Small intestine (tissue), 7 donors: ENCODE measurements around the gene RRM2. TPM values are rescaled to one million over a fixed set of nuclear protein-coding genes. Genes with fewer than 3 reads are reported as not detected.

Experiments
- DNase-seq, 2 donors: peaks; one replicate each; pipeline versions ENCODE4 v3.0.0 to v3.0.0-alpha.2; 2013
- FAIRE-seq: peaks from 2 replicates; lab custom pipeline; 2012; peaks lifted over from hg19 to GRCh38; lab: Jason Lieb, UNC
- H3K27ac ChIP-seq, 3 donors: one replicate each; pipeline ENCODE4 v1.5.1; 2013; ENCODE audit warnings: low read length in 2 of 3, mild to moderate bottlenecking in 2 of 3, control low read depth in 1 of 3, inconsistent platforms in 1 of 3, low read depth in 1 of 3, moderate library complexity in 1 of 3
- H3K27me3 ChIP-seq, 3 donors: one replicate each; pipeline ENCODE4 v1.6.1; 2013; ENCODE audit warnings: low read length in 3 of 3, inconsistent platforms in 1 of 3; ENCODE audit not compliant: control insufficient read depth in 3 of 3, insufficient read depth in 3 of 3
- H3K36me3 ChIP-seq, 3 donors: one replicate each; pipeline ENCODE4 v1.6.1; 2013; ENCODE audit warnings: low read length in 3 of 3, inconsistent platforms in 1 of 3, low read depth in 1 of 3, mild to moderate bottlenecking in 1 of 3, moderate library complexity in 1 of 3; ENCODE audit not compliant: control insufficient read depth in 3 of 3, insufficient read depth in 2 of 3
- H3K4me1 ChIP-seq, 3 donors: one replicate each; pipeline ENCODE4 v1.6.1; 2013; ENCODE audit warnings: low read length in 2 of 3, inconsistent platforms in 1 of 3, low read depth in 1 of 3, mild to moderate bottlenecking in 1 of 3, moderate library complexity in 1 of 3; ENCODE audit not compliant: control insufficient read depth in 3 of 3, insufficient read depth in 2 of 3
- H3K4me3 ChIP-seq, 3 donors: one replicate each; pipeline ENCODE4 v1.5.1; 2013; ENCODE audit warnings: low read length in 3 of 3, control low read depth in 1 of 3, inconsistent platforms in 1 of 3, low read depth in 1 of 3, mild to moderate bottlenecking in 1 of 3, moderate library complexity in 1 of 3
- H3K9me3 ChIP-seq, 2 donors: one replicate each; pipeline ENCODE4 v1.6.1; 2013; ENCODE audit warnings: low read depth in 1 of 2, low read length in 1 of 2; ENCODE audit not compliant: control insufficient read depth in 2 of 2, insufficient read depth in 1 of 2
- WGBS, 3 donors: extraction: QIAGEN DNeasy Blood & Tissue Kit; methylation state at CpG; one replicate each; pipeline ENCODE4 v1.1.7; 2013; 5-methylcytosine and 5-hydroxymethylcytosine counted together
- polyA plus RNA-seq, 4 donors: library from polyadenylated mRNA; stranded (reverse) in 3 of 4; unstranded in 1 of 4; fragments of 200-250 nt in 3 of 4; fragments of 120-200 nt in 1 of 4; gene quantifications; one replicate each; pipeline versions ENCODE4 v1.2.1 to v1.2.3, GENCODE V29; 2013
- donor health status: healthy with polysubstance abuse.
- donor health status: control.
- donor health status: control.
- donor health status: Bipolar disorder and iron deficiency.
- donor health status: healthy.

Gene RRM2
- polyA plus RNA-seq, 4 donors, result 5.4 to 62.9 (median 19.9) TPM

DNA sequence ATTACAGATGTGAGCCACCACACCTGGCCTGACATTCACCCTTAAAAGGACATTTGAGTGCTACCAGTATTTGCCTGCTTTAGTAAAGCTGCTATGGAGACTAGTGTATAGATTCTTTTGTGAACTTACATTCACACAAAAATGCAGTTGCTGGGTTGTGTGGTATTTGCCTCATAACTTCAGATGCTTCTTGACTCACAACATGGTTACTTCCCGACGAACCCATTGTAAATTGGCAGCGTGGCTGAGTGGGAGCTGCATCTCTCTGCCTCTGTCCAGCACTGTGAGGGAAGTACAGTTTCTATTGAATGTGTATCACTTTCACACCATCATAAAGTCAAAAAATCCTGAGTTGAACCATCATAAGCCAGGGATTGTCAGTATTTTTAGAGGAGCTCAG, 56.9 kb downstream of the RRM2 start:
- H3K27ac ChIP-seq, result no peak overlapping the region
- H3K4me3 ChIP-seq, result no peak overlapping the region
- FAIRE-seq, result no peak
- H3K9me3 ChIP-seq, result peaks cover 0 to 7% of the 10 kb centered on the region in 2 donors
- H3K27me3 ChIP-seq, result no peaks in the 10 kb centered on the region
- no peaks in the 10 kb centered on the region for H3K4me1 ChIP-seq
- 89 to 96% (median 95%) methylated on average over 3 of the region's 3 CpGs for WGBS, 3 donors
- no peak for DNase-seq
- peaks cover 0 to 2% (median 0%) of the 10 kb centered on the region in 3 donors for H3K36me3 ChIP-seq

DNA sequence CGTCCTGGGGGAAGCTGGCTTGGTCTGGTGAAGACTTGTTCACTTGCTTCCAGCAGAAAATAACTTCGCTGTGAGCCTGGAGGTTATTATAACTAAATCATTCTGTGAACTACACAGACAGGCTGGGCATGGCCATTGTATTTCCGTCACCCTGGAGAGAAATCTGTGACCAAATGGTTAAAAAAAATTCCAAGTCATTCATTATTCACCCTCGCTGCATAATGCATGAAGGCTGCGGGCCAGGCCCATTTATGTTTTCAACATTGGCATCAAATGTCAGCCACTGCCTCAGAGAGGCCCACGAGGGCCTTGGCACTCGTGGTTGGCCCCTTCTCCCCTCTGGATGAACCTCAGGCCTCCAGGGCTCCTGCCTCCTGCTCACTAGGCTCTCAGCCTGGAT, 57.7 kb downstream of the RRM2 start:
- no peak for DNase-seq
- no peak for FAIRE-seq
- Histone ChIP-seq H3K36me3 (peaks cover 0 to 2% (median 0%) of the 10 kb centered on the region in 3 donors), H3K27ac (no peak overlapping the region), H3K4me3 (no peak overlapping the region), H3K9me3 (peaks cover 0 to 7% of the 10 kb centered on the region in 2 donors), H3K27me3 (no peaks in the 10 kb centered on the region), H3K4me1 (no peaks in the 10 kb centered on the region)
- WGBS, 3 donors, result 89 to 91% (median 90%) methylated on average over 7 of the region's 7 CpGs

Other genes starting within 250 kb of the RRM2 start
- gene GRHL1, start 171.0 kb upstream of the RRM2 start, polyA plus RNA-seq, result 1 to 10 TPM in 1 of 4 donors, under 1 TPM in 3; 0.45 to 2.3 (median 0.64) TPM
- 10 to 100 TPM in 1 of 4 donors, 1 to 10 TPM in 3; 1.8 to 11.3 (median 6.2) TPM for gene KLF11, start 79.2 kb upstream of the RRM2 start, polyA plus RNA-seq
- gene CYS1, start 42.3 kb upstream of the RRM2 start, polyA plus RNA-seq, result 10 to 100 TPM in 1 of 4 donors, under 1 TPM in 2, not detected in 1; 0.54 to 14.8 (median 0.76) TPM
- gene HPCAL1, start 180.2 kb downstream of the RRM2 start, polyA plus RNA-seq, result 100 to 1,000 TPM in 1 of 4 donors, 10 to 100 TPM in 3; 82.3 to 142 (median 94.2) TPM